ENCODE results near the gene GAB2.

DNA sequence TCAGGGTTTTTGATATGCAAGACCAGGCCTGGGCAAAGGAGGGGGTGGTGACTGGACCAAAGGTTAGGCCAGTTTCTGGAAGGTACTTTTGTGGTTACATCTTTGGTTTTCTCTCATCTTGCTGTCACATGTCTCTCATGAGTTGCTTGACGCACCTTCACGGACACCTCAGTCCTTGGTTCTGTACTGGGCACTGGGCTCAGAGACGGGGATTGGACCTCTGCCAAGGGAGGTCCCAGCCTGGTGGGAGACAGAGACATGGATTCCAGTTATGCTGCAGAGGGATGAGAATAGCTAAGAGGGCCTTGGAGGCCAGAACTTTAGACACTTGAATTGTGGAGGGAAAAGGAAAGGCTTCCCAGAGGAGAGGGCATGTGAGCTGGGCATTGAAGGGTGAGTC is 227.2 kb downstream of the GAB2 start:
- TF ChIP-seq POLR2A (IDR thresholded peaks at IDR 0.05) = no peak
- TF ChIP-seq, protein P1, sequence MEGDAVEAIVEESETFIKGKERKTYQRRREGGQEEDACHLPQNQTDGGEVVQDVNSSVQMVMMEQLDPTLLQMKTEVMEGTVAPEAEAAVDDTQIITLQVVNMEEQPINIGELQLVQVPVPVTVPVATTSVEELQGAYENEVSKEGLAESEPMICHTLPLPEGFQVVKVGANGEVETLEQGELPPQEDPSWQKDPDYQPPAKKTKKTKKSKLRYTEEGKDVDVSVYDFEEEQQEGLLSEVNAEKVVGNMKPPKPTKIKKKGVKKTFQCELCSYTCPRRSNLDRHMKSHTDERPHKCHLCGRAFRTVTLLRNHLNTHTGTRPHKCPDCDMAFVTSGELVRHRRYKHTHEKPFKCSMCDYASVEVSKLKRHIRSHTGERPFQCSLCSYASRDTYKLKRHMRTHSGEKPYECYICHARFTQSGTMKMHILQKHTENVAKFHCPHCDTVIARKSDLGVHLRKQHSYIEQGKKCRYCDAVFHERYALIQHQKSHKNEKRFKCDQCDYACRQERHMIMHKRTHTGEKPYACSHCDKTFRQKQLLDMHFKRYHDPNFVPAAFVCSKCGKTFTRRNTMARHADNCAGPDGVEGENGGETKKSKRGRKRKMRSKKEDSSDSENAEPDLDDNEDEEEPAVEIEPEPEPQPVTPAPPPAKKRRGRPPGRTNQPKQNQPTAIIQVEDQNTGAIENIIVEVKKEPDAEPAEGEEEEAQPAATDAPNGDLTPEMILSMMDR (IDR thresholded peaks at IDR 0.05) = no peak
- TF ChIP-seq EP300 (IDR thresholded peaks at IDR 0.05) = no peak
